ENCODE data around the gene TSPAN13. TPM values are rescaled to one million over a fixed set of nuclear protein-coding genes. Genes with fewer than 3 reads are reported as not detected.

TSPAN13 gene
- total RNA-seq, 1 donor from 2014 or later = 36.7 TPM

DNA sequence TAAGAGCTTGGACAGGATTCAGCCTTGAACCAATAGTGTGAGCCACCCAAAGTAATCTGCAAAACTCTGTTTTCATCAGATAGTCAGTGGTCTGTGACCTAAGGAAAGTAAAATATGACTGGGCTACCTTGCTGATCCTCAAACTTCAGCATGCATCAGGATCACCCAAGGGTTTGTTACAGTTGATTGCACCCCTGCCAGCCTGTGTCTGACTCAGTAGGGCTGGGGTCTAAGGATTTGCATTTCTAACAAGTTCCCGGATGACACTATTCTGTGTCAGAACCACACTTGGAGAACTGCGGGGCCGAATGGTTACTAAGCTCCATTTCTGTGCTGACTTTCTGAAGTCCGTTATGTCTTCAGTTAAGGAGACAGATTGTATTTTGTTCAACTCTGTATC is 40.6 kb upstream of the TSPAN13 start:
- Mint-ChIP-seq H3K27ac (ENCODE audit: unreplicated experiment) (no peak overlapping the region), H3K27me3 (ENCODE audit: low read depth) (no peaks in the 10 kb centered on the region), H3K36me3 (ENCODE audit: low read depth) (peaks cover 11% of the 10 kb centered on the region), H3K9me3 (no peaks in the 10 kb centered on the region), H3K4me1 (no peaks in the 10 kb centered on the region), H3K4me3 (no peak overlapping the region)
- TF ChIP-seq, protein P1, sequence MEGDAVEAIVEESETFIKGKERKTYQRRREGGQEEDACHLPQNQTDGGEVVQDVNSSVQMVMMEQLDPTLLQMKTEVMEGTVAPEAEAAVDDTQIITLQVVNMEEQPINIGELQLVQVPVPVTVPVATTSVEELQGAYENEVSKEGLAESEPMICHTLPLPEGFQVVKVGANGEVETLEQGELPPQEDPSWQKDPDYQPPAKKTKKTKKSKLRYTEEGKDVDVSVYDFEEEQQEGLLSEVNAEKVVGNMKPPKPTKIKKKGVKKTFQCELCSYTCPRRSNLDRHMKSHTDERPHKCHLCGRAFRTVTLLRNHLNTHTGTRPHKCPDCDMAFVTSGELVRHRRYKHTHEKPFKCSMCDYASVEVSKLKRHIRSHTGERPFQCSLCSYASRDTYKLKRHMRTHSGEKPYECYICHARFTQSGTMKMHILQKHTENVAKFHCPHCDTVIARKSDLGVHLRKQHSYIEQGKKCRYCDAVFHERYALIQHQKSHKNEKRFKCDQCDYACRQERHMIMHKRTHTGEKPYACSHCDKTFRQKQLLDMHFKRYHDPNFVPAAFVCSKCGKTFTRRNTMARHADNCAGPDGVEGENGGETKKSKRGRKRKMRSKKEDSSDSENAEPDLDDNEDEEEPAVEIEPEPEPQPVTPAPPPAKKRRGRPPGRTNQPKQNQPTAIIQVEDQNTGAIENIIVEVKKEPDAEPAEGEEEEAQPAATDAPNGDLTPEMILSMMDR (conservative IDR thresholded peaks at IDR 0.05) = no peak
- DNase-seq (ENCODE audit: low read depth, low spot score) = no peak

DNA sequence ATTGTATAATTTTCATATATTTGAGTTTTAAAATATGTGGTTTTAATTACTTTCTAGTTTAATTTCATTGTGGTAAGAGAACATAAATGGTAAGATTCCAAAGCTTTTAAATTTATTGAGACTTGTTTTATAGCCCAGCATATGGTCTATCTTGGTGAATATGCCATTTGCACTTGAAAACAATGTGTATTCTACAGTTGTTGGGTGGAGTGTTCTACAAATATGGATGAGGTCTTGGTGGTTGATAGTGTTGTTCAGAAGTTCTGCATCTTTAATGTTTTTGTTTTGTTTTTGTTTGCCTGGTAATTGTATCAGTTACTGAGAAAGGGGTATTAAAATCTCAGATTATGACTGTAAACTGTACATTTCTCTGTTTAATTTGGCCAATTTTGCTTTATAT is 37.6 kb upstream of the TSPAN13 start:
- no peak for DNase-seq (ENCODE audit: low read depth, low spot score)
- Mint-ChIP-seq H3K4me3 (no peak overlapping the region), H3K36me3 (ENCODE audit: low read depth) (peaks cover 7% of the 10 kb centered on the region), H3K27me3 (ENCODE audit: low read depth) (no peaks in the 10 kb centered on the region), H3K4me1 (no peaks in the 10 kb centered on the region), H3K27ac (ENCODE audit: unreplicated experiment) (no peak overlapping the region), H3K9me3 (no peaks in the 10 kb centered on the region)
- TF ChIP-seq, protein P1 (conservative IDR thresholded peaks at IDR 0.05) = no peak

DNA sequence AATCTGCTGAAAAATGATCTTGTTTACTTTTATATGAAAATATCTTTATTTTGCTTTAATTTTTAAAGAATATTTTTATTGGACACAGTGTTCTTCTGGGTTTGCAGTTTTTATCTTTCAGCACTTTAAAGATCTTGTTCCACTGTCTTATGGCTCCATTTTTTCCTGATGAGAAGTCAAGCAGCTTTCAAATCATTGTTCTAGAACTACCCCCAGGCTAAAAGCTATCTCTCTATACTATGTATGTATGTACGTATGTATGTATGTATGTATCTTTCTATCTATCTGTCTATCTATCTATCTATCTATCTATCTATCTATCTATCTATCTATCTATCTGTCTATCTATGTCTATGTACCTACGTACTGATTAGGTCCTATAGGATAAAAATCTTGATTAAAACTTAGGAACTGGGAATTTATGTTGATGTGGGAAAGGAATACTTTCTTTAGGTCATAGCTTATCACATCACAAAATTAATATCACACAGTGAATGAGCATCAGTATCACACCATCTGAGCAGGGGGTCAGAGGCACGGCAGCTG is 35.4 kb upstream of the TSPAN13 start:
- Mint-ChIP-seq H3K36me3 (ENCODE audit: low read depth) (no peaks in the 10 kb centered on the region), H3K9me3 (no peaks in the 10 kb centered on the region), H3K4me1 (peaks cover 6% of the 10 kb centered on the region), H3K27ac (ENCODE audit: unreplicated experiment) (no peak overlapping the region), H3K27me3 (ENCODE audit: low read depth) (no peaks in the 10 kb centered on the region), H3K4me3 (no peak overlapping the region)
- DNase-seq (ENCODE audit: low read depth, low spot score) = no peak
- TF ChIP-seq, protein P1 (conservative IDR thresholded peaks at IDR 0.05) = no peak

DNA sequence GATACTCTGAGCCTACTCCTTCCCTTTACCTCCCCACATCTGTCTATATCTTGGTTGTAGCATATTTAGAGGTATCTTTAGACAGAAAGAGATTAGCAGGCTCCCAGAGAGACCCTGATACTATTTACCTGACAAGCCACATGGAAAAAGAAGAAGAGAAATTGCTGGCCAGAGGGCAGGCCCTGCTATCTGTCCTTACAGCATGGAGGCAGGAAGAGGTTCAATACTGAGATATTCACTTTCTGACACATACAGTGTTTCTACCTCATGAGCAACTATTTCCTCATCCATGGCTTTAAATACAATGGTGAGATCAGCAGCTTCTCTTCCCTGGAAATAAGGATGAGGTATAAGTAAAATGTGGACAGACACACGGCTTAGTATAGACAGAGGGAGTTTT is 33.9 kb upstream of the TSPAN13 start:
- no peak overlapping the region for H3K27ac Mint-ChIP-seq (ENCODE audit: unreplicated experiment)
- H3K9me3 Mint-ChIP-seq = no peaks in the 10 kb centered on the region
- DNase-seq (ENCODE audit: low read depth, low spot score) = no peak
- no peaks in the 10 kb centered on the region for H3K36me3 Mint-ChIP-seq (ENCODE audit: low read depth)
- TF ChIP-seq, protein P1 (conservative IDR thresholded peaks at IDR 0.05) = no peak
- no peak overlapping the region for H3K4me3 Mint-ChIP-seq
- H3K4me1 Mint-ChIP-seq = peaks cover 7% of the 10 kb centered on the region
- no peaks in the 10 kb centered on the region for H3K27me3 Mint-ChIP-seq (ENCODE audit: low read depth)

DNA sequence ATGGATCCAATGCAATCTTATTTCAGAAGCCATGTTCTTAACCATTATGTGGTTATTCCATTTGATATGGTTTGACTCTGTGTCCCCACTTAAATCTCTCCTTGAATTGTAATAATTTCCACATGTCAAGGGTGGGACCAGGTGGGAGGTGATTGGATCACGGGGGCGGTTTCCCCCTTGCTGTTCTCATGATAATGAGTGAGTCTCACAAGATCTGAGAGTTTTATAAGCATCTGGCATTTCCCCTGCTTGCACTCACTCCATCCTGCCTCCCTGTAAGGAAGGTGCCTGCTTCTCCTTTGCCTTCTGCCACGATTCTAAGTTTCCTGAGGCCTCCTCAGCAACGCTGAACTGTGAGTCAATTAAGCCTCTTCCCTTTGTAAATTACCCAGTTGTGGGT is 32.0 kb upstream of the TSPAN13 start:
- no peak for DNase-seq (ENCODE audit: low read depth, low spot score)
- Mint-ChIP-seq H3K4me3 (no peak overlapping the region), H3K27ac (ENCODE audit: unreplicated experiment) (no peak overlapping the region), H3K9me3 (no peaks in the 10 kb centered on the region), H3K36me3 (ENCODE audit: low read depth) (no peaks in the 10 kb centered on the region), H3K4me1 (peaks cover 7% of the 10 kb centered on the region), H3K27me3 (ENCODE audit: low read depth) (no peaks in the 10 kb centered on the region)
- TF ChIP-seq, protein P1 (conservative IDR thresholded peaks at IDR 0.05) = no peak
